NCI-H1694 (cell line): Measurements from ENCODE around the gene NTN1.
"Not testable (repeated sequence)": the region's sequence is repeated elsewhere in the genome, so short reads cannot be mapped to it uniquely, and the experiment has no call there.

ENCODE experiments used
- DNase-seq: peaks from one replicate; lab custom pipeline; 2025; lab: John Stamatoyannopoulos, UW

The NTN1 gene

DNA sequence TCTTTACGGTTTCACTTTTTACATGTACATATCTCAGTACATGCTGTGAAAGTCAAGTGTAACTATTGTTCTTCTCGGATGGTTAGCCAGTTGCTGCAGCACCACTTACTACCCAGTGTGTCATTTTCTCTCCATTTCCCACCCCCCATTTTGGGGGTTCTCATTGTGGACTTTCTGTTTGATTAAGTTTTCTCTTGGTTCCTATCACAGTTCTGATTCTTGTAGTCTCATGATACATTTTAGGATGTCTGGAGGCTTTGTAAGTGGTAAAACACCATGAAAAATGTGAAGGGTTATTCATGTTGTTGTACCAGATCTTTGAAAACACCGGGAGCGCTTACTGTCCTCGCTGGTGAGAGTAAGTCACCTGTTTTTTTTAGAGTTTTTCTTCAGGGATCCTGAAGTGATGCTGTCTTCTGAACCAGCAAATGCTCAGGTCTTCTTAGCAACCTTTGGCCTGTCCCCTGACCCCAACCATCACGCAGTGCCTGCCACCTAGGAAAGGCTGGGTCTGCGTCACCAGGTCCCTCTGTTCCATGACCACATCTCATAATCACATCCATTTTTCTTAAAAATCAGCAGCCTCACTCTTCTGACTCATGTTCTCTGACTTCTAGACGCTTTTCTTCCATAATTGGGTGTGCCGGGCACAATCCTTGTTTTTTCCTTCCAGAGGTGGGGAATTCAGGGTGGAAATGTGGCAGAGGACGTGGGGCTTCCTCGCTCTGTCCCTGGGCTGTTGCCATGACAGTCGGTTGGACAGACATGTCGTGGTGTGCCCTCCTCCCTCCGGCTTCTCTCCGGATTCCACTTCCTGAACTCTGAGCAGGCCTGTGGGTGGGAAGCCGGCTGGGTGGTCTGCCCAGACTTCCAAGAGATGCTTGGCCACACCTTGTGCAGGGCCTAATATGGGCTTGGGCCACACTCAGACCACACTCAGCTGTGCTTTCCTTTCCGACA lies 102.6 kb downstream of the NTN1 start:
- no peak for DNase-seq

DNA sequence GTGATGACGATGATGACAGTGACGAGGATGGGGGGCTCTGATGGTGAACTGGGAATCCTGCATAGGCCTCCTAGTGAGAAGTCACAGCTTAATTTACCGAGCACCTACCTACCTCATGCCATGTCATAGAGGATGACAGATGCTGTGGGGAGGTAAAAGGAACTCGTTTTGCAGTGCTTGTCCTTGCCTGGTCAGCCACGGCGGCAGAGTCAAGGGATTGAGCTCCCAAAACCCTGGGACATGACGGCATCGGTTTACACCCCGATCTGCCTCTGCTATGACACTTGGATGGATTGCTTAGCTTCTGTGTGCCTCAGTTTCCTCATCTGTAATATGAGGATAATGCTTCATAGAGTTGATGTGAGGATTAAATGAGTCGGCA lies 103.2 kb downstream of the NTN1 start:
- no peak for DNase-seq

DNA sequence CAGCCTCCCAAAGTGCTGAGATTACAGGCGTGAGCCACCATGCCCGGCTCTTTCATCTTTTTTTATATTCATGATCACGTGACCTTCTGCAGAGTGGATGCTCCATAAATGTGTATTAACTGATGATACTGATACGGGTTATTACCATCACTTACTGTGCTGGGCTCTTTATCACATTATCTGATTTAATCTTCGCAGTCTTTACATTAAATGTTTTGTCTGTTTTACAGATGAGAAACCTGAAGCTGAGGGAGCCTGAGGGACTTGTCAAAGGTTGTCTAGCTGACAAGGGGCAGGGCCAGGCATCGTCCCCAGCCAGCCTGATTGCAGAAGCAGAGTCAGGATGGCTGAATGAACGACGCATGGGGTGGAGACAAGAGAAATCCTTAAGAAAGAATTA lies 104.4 kb downstream of the NTN1 start:
- no peak for DNase-seq

DNA sequence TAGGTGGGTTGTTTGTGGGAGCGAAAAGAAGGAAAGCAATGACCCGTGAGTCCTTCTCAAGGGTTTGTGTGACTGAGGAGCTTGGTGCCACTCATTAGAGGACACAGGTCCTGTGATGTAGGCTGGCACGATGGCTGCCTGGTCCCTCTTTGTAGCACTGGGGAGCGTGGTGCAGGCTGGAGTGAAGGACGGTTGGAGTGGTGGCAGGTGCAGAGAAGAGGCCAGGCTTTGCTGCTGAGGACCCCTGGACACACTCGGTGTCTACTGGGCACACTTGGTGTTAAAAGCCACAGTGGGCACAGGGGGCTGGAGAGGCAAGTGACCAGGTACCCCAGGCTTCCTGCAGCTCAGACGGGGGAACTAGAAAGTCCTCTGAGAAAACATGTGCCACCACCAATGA lies 106.0 kb downstream of the NTN1 start:
- DNase-seq, result no peak

DNA sequence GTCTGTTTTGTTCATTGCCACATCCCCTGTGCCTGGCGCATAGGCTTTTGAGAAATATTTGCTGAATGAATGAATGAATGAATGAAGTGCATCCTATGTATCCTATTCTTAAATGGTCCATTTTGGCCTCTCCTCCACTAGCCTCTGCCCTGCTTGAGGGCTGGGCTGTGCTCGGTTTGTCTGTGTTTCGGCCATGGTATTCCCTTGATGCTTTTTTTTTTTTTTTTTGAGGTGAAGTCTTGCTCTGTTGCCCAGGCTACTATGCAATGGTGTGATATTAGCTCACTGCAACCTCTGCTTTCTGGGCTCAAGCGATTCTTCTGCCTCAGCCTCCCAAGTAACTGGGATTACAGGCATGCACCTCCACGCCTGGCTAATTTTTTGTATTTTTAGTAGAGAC lies 110.1 kb downstream of the NTN1 start:
- no peak for DNase-seq

DNA sequence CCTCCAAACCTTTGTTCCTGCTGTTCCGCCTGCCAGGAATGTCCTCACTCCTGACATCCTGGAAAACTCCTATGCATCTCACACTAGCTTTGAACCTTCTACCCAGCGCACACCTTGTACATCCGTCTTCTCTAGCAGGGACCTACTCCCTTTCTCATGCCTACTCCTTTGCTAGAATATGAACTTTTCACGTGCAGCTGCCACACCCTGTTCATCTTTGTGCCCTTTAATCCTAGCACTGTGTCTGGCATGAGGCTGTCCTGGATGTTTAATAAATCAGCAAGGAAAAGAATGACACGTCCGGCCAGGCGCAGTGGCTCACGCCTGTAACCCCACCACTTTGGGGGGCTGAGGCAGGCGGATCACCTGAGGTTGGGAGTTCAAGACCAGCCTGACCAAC lies 111.0 kb downstream of the NTN1 start:
- DNase-seq, result no peak

DNA sequence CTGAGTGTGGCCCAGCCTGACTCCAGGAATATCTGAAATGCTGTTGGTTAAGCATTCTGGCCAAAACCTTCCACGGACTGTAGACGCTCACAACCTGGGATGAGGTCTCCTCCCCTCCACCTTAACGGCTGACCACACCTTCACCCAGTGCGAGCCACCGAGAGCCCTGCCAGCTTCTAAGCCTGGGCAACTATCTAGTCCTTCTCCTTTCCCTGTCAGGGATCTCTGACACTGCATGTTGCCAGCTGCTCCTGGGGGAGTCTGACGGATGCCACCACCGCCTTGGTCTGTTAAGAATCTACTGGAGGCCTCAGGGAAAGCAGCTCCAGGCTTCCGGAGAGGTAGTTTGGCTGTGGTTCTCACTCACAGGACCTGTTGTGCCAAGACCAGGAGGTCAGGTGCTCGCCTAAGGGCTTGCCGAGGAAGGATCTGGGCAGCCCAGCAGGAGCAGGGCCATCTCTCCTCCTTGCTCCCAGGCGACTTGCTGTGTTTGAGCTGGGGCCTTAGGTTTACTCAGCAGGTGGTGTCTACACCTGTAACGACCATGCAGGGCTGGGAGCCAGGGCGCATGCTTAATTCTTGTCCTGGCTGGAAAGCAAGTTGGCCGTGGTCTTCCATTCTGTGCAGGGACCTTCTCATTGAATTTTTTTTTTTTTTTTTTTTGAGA lies 111.8 kb downstream of the NTN1 start:
- DNase-seq, result no peak

DNA sequence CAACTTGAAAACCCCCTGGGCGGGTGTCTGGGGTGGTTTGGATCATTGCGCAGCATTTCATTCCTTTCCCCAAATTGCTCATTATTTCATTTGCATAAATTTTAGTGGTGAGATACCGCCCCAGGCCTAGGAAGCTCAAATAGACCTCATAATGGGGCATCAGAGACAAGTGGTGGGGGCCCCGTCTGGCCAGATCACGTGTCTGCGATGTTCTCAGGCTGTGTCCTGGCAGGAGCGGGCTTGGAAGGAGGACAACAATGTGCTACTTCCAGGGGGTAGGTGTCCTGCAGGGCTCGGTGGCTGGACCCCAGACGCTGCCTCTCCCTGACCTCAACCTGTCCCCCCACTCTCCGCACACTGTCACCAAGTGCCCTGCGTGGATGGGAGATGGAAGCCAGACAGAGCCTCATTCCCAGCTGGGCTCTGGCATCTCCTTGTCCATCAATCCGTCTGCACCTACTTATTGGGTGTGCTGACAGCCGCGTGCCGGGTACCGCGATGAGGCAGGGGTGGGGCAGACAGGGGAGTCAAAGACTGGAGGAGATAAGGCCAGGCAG lies 116.9 kb downstream of the NTN1 start:
- no peak for DNase-seq

DNA sequence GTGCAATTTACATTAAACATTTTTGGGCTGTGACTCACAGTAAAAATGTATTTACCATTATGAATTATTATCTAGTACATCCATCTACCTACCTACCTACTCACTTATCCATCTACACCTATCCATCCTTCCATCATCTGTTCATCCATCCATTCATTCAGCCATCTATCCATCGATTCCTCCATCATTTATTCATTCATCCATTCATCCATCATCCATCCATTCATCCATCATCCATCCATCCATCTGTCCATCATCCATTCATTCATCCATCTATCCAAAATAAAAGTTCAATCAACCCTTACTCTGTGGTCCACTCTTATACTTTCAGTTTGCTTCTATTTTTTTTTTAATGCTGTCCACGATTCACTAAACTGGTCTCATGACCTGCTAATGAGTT lies 118.4 kb downstream of the NTN1 start:
- DNase-seq, result no peak

DNA sequence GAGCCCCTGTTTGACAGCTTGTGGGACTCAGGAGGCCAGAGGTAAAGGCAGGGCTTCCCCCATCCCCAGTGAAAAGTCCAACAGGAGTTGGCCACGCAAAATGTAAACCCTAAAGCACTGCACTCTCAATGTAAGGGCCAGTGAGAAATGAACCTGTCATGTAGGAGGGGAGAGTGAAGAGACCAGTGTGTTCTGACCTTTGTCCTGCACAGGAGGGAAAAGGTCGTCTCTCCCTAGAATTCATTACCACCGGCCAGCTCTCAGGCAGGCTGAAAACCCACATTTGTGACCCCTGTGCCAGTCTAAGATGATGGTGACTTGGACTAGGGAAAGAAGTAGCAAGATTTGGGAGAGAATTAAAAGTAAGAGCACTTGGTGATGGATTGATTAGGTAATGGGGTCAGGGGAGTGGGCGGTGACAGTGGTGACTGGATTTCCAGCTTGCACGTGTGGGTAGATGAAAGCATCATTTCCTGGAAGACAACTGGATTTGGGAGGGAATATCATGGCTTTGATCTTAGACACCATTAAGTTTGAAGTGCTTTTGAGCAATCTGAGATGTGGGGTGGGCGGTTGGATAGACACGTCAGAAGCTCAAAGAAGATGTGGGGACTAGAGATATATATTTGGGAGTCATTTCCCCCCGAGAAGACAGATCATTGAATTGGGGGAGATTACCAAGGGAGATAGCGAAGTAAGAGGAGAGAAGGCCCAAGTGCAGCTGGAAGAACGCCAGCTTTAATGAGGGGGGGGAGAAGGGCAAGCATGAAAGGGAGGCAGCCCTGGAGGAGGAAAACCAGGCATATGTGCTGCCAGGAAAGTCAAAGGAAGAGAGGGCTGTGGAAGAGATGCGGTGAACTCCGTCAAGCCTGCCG lies 119.5 kb downstream of the NTN1 start:
- no peak for DNase-seq

DNA sequence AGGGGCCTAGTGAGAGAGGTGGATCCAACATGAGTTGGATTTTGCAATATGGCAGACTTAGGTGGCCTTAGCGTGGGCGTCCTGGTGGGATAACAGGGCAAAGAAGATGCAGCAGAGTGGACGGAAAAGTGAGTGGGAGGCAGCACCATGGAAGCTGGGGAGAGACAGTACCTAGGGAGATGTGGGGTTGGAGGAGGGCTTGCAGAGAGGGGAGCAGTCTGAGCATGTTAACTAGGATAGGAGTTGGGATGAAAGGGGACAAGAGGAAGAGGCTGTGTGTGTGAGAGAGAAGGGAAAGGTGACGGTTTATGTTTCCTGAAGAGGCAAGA lies 120.1 kb downstream of the NTN1 start:
- no peak for DNase-seq

DNA sequence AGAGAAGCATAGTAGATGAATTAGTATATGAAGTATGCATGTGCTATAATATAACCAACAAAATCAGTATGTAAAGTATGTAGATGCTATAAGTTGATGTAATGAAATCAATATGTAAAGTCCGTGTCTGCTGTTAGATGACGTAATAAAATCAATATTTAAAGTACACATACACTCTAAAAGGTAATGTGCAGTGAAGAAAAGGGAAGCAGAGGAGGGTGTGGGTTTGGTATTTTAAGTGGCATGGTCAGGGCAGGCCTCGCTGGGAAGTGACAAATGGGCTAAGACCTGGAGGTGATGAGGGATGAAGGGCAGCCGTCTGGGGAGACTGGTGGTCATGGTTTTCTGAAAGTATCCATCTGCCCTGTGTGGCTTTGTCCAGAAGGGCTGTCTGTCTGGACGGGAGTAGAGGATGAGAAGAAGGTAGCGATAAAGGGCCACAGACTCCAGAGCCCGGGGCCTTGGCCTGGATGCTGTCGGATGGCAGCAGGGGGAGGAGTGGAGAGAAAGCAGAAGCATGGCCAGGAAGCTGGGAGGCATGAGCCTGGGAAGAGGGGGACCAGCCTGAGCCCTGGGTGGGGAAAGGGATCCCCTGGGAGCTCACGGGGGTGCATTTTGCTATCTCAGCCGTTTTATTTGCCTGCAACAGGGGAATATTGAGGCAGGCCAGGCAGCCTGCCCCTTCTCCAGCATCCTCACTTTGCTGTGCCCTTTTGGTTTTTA lies 121.6 kb downstream of the NTN1 start:
- no peak for DNase-seq

DNA sequence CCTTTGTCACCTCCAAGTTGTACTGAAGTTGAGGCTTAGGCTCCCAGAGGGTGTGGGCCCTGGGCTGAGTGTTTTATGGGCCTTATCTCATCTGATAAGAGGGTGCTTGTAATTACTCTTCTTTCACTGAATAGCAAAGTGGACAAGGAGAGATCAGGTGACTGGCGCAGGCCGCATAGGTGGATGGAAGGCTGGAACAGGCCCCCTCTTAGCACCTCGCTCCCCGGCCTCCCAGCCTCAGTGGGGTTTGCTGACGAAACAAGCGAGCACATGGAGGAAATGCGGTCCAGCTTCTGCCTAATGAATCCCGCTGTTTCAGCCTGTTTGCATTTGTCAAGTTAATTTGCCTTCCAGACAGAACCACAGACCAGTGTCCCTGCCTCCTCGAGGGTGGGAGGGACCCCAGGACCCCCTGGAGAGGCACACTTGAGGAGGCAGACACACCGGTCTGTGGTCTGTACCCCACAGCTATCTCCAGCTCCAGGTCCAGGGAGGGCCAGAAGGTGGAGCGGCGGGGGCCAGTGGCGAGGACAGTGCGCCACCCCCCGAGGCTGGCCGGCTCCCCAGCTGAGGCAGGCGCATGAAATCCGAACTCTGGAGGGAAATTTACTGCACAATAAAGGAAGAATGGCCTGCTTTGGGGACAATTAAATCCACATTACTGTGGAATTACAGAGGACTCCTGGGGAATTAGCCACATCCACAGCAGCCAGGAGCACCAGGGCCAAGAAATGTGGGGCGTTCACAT lies 123.4 kb downstream of the NTN1 start:
- DNase-seq, result no peak

DNA sequence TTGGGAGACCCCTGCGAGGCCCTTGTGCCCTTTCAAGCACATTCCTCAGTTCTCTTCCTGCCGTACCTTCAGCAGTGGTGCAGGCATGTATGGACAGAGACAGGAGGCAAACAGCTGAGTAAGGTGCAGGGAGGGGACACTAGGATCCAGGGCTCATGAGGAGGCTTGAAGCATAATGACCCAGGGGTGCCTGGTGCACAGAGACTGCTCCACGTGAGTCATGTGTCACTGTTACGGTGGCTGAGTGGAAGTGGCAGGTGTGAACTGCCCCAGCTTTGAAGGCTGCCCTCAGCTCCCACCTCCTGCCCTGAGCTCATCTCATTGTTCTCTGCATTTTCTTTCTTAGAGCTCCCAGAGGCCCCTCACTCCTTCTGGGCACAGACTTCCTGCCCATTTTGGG lies 124.8 kb downstream of the NTN1 start:
- DNase-seq, result no peak

DNA sequence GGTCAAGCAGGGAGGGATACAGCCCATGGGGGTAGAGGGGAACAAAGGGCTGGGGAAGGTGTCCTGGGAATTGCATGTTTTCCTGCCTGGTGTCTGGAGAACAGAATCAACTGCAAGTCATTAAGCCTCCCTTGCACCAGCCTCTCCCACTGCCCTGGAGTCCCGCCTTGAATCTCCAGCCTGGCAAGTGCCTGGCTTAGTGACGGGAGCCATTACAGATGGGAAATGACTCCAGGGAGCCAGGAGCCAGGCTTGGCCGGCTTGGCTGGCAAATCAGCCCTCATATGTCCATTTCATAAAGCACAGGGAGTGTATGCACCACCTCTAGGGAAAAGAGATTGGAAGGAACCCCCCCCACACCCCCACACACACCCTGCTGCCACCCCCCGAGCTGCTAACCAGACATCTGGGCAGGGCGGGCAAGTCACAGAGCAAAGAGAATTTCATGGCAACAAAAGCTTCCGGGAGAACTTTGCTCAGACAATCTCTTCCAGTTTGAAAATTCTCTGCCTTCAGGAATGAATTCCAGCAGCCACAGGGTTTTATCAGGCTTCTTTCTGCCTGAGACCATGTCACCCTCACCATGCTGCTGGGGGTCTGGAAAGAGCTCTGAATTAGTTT lies 127.7 kb downstream of the NTN1 start:
- no peak for DNase-seq

DNA sequence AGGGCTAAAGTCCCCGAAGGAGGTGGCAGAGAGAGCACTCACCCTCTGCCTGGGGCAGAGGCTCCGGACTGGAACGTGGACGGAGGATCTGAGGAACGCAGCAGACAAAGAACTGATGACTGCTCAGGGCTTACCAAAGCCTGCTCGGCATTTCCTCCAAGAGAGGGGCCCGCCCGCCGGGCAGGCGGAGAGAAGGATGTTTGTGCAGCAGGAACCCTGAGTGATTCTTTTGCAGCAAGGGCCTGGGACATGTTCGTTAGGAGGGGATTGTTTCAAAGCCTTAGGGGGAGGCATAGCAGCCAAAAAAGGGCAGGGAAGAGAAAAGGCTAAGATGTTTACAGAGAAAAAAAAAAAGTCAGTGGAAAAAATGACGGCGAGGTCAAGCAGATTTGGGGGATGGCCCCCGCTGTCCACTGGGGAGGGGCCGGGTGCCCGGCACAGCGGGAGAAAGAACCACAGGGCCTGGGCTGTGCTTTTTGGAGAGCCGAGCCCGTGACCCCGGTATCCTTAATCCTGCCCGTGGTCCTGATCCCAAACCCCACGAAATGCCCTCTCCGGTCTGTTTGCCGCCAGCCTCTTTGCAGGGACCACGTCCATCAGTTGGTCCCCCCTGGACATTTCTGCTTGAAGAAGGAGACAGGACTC lies 129.3 kb downstream of the NTN1 start:
- no peak for DNase-seq

DNA sequence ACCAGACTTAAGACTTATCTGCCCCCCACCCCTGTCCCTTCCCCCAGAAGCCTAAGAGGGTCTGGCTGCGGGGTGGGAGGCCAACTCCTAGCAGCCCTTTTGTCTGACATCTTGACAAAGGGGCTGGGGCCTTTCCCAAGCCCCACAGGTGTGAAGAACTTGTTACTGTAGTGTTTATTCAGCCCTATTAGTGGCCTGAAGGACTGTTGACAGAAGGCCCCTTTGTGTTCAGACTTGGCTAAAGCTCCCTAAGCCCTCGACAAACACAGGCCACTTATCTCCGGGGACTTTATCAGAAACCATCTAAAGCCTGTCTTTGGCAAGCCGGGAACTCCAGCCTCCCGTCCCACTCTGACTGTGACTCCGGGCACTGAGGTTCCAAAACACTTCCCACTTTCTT lies 129.8 kb downstream of the NTN1 start:
- DNase-seq, result no peak

DNA sequence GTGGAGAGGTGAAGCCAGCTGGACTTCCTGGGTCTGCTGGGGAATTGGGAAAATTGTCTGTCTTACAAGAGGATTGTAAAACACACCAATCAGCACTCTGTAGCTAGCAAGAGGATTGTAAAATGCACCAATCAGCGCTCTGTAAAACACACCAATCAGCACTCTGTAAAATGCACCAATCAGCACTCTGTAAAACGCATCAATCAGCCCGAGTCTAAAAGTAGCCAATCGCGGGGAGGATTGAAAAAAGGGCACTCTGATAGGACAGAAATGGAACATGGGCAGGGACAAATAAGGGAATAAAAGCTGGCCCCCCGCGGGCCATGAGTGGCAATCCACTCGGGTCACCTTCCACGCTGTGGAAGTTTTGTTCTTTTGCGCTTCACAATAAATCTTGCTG lies 130.4 kb downstream of the NTN1 start:
- DNase-seq, result not testable (repeated sequence)

DNA sequence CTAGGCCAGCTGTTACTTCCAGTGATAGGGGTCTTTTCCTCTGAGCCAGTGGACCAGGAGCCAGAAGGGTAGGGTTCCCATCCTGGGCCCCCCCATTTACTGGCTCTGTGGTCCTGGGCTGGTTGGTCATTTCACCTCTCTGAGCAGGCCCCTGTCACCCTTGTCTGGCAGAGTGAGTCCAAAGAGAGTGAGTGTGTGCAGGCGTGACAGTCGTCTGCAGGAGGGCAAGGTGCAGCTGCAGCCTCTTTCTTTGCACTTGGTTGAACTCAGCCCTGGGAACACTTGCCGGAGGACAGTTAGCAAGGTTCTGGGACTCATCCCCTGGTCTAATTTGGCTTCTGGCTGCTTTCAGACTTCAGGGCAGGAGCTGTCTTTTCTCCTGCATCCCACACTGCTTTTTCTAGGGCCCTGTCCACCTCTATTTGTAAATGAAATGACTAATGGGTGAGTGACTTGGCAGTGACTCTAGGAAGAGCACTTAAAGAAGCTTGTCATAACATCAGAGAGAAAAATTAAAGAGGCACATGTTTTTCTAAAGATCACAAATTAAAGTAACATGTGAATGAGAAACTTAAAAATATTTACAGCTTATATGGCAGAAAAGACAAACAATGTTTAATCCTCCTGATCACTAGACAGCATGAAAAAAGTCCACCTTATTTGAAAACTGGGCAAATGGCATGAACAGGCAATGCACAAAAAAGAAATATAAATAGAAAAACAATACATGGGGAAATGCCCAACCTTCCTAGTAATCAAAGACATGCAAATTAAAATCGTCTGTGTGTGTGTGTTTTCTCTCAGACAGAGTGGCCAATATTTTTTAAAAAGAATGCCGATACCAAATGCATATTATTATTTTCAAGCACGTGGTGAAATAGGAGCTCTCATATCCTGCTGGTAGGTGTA lies 137.5 kb downstream of the NTN1 start:
- DNase-seq, result no peak
